Midbrain (tissue), 1 donor: ENCODE results near the gene GCLM.
"Not testable (repeated sequence)": the region's sequence is repeated elsewhere in the genome, so short reads cannot be mapped to it uniquely, and the experiment has no call there.

Source experiments
- DNase-seq: peaks from one replicate; lab custom pipeline; 2025; lab: John Stamatoyannopoulos, UW

Gene GCLM

GRCh38 chr1:93888900-93889299, 20.3 kb downstream of the GCLM start:
- no peak for DNase-seq

GRCh38 chr1:93882269-93882668, 27.0 kb downstream of the GCLM start:
- no peak for DNase-seq

- no peak for DNase-seq
Measured at GRCh38 chr1:93880731-93881130, 28.5 kb downstream of the GCLM start.

GRCh38 chr1:93878889-93879586, 30.2 kb downstream of the GCLM start, which contains the start of gene DNTTIP2:
Gene DNTTIP2 (minus strand): TSS chr1:93879206. CDS start chr1:93879148, 58 bp downstream.
- peak; percentile 94 for DNase-seq

DNA sequence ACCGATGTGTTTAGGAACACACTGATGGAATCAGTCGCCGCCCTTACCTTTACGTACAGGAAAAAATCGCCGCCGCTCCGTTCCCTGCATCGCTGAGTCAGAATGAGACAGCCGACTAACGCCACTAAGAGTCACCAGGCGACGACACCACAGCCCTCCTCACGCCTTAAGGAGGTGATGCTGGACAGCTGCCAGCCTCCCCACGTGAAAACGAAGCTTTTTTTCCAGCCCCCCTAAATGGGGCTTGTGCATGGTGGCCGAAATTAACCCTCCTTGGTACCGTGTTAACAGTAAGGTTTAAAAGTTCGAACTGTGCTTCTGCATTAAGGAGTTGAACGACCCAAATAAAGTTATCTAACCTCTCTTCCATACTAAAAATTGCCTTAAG, 30.7 kb downstream of the GCLM start:
- no peak for DNase-seq

DNA sequence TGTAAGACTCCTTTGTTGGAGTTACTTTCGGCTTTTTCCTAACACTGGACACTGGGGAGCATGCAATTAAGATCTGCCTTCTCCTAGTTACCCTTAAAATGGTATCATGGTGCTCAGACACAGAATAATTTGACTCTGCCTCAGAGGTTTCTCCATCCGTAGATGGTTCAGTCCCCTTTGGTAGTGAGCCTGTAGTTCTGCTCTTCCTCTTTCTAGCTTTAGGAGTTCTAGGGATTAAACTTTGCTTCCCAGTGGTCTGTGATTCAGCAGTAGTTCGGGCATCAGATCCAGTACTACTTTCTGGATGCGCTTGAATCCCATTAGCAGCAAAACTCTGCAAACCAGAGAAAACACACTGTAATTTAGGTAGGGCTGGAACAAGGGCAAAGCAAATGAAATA, 31.7 kb downstream of the GCLM start:
- DNase-seq = no peak

DNA sequence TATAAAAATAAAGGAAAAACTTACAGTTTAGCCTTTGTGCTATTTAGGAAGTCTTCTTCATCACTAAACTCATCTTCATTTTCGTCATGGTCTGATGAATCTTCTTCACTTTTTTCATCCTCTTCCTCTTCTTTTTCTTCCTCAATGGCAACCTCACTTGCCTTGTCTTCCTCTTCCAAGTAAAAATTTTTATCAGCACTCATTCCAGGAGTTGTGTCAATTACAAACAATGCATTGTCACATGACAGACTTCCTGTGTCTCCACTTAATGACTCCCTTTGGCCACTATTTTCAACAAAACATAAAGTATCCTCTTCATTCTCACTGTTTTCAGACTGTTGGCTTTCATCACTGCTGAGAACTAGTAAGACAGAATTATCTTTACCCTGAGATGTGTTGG, 33.0 kb downstream of the GCLM start:
- no peak for DNase-seq

- peak; percentile 3 for DNase-seq
Measured at GRCh38 chr1:93874025-93874651, 35.1 kb downstream of the GCLM start.

GRCh38 chr1:93871366-93871765, 37.9 kb downstream of the GCLM start:
- no peak for DNase-seq

DNA sequence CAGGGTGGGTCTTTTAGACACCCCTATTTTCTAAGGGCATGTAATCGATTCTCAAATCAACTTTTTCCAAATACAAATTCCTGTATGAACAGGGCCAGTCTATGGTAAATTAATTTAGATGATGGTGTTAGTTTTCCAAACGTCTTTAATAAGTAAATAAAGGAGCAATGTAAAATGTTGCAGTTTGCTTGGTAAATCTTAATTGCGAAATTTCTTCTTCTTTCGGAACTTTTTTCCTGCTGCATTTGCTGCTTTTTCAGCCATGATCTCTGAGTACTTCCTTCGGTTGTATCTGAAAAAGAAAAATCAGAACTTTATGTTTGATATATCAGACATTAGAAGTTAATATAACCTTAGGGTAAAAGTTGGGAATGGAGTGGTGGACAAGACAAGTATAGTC, 39.6 kb downstream of the GCLM start:
- no peak for DNase-seq

DNA sequence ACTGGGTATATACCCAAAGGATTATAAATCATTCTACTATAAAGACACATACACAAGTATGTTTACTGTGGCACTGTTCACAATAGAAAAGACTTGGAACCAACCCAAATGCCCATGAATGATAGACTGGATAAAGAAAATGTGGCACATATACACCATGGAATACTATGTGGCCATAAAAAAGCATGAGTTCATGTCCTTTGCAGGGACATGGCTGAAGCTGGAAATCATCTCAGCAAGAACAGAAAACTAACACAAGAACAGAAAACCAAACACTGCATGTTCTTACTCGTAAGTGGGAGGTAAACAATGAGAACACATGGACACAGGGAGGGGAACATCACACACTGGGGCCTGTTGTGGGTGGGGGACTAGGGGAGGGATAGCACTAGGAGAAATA, 40.7 kb downstream of the GCLM start:
- not testable (repeated sequence) for DNase-seq

- no peak for DNase-seq
Measured at GRCh38 chr1:93865253-93865652, 44.0 kb downstream of the GCLM start.

GRCh38 chr1:93864175-93864574, 45.1 kb downstream of the GCLM start:
- no peak for DNase-seq

DNA sequence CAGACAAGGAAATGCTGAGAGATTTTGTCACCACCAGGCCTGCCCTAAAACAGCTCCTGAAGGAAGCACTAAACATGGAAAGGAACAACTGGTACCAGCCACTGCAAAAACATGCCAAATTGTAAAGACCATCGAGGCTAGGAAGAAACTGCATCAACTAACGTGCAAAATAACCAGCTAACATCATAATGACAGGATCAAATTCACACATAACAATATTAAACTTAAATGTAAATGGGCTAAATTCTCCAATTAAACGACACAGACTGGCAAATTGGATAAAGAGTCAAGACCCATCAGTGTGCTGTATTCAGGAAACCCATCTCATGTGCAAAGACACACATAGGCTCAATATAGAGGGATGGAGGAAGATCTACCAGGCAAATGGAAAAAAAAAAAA, 51.6 kb downstream of the GCLM start:
- DNase-seq = not testable (repeated sequence)

GRCh38 chr1:93855983-93856382, 53.2 kb downstream of the GCLM start:
- DNase-seq = not testable (repeated sequence)

DNA sequence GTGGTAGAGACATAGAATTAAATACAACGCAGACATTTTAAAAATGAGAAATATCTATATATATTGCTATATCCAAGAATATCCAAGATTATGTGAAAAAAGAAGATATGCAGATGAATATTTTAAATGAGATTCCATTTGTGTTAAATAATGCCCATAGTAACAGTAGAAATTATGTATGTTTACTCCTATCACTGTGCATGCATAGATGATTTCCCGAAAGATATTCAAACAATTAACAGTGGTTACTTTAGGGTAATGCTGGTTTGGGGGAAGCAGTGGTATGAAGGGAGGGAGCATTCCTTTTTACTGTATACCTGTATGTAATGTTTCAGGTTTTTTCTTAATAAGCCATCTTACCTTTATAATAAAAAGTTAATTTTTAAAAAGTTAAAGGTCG, 55.3 kb downstream of the GCLM start:
- no peak for DNase-seq

GRCh38 chr1:93851878-93852277, 57.4 kb downstream of the GCLM start:
- DNase-seq = no peak

DNA sequence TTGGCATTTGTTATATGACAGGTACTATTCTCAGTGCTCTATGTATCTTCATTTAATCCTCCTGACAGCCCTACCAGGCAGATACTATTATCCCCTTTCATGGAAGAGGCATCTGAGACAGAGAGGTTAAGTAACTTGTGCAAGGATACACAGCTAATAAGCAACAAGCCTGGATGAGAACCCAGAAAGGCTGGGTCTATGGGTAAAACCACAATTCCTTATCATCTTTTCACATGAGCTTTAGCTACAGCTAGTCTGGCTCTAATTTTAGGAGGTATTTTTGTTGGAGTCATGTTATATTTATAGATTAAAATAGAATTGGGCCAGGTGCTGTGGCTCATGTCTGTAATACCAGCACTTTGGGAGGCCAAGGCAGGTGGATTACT, 57.9 kb downstream of the GCLM start:
- DNase-seq = no peak

GRCh38 chr1:93850687-93851326, 58.4 kb downstream of the GCLM start:
- DNase-seq = peak; percentile 29

- DNase-seq = no peak
Measured at GRCh38 chr1:93848350-93848883, 60.8 kb downstream of the GCLM start.

GRCh38 chr1:93847811-93848288, 61.4 kb downstream of the GCLM start:
- peak; percentile 44 for DNase-seq

GRCh38 chr1:93846992-93847810, 62.0 kb downstream of the GCLM start:
- peak; percentile 91 for DNase-seq
